Naive thymus-derived CD4-positive, alpha-beta T cell (primary cell): ENCODE data around the gene CINP. TPM values are rescaled to one million over a fixed set of nuclear protein-coding genes. Genes with fewer than 3 reads are reported as not detected.

ENCODE experiments used
- ATAC-seq: fragments of 150-1000 bp; cut with Tn5 transposase; 2 replicates; pipeline ENCODE4 v1.10.0; 2021; ENCODE audit warnings: mild to moderate bottlenecking, moderate library complexity
- CTCF ChIA-PET: fragments of 350-600 bp; sonication (Branson Sonifier 250); formaldehyde crosslinking; loops from one replicate; lab custom pipeline; 2021; ENCODE audit warnings: antibody characterized with exemption; lab: Charles Lee
- POLR2A ChIA-PET: fragments of 350-600 bp; sonication (Branson Sonifier 250); formaldehyde crosslinking; loops from one replicate; lab custom pipeline; 2021; ENCODE audit warnings: antibody characterized with exemption, inconsistent platforms; lab: Charles Lee
- DNase-seq, 9 donors: peaks; one replicate each; pipeline versions ENCODE4 v3.0.0 to v3.0.0-alpha.2; 2020 to 2022; ENCODE audit warnings: mixed read lengths in 1 of 9
- H3K27ac ChIP-seq: one replicate; pipeline ENCODE4 v1.7.0; 2013; ENCODE audit warnings: mild to moderate bottlenecking, low read depth, low read length, moderate library complexity
- H3K27me3 ChIP-seq, 2 donors: one replicate each; pipeline ENCODE4 v1.7.0; 2013; ENCODE audit warnings: low read length in 2 of 2, mild to moderate bottlenecking in 2 of 2, moderate library complexity in 2 of 2; ENCODE audit not compliant: control insufficient read depth in 2 of 2, insufficient read depth in 2 of 2
- H3K36me3 ChIP-seq, 3 experiments: 1 replicate in 2 of 3; 2 replicates in 1 of 3; pipeline ENCODE4 v1.7.0; 2013; ENCODE audit warnings: low read length in 3 of 3, mild to moderate bottlenecking in 3 of 3, moderate library complexity in 1 of 3; ENCODE audit not compliant: insufficient read depth in 3 of 3, control insufficient read depth in 2 of 3
- H3K4me1 ChIP-seq, 2 donors: one replicate each; pipeline ENCODE4 v1.7.0; 2013; ENCODE audit warnings: low read length in 2 of 2, mild to moderate bottlenecking in 2 of 2, moderate library complexity in 1 of 2; ENCODE audit not compliant: control insufficient read depth in 2 of 2, insufficient read depth in 2 of 2
- H3K4me3 ChIP-seq: 2 replicates; pipeline ENCODE4 v1.7.0; 2013; ENCODE audit warnings: mild to moderate bottlenecking, low read length
- H3K9me3 ChIP-seq, 3 experiments: 1 replicate in 2 of 3; 2 replicates in 1 of 3; pipeline ENCODE4 v1.7.0; 2013; ENCODE audit warnings: low read length in 3 of 3; ENCODE audit not compliant: control insufficient read depth in 2 of 3
- H3K27ac Mint-ChIP-seq, 9 donors: one replicate each; pipeline ENCODE4 v1.8.0; 2020 to 2022; ENCODE audit warnings: mixed read lengths in 9 of 9, mild to moderate bottlenecking in 8 of 9, moderate library complexity in 5 of 9, inconsistent platforms in 2 of 9
- H3K27me3 Mint-ChIP-seq, 5 donors: one replicate each; pipeline ENCODE4 v1.8.0; 2021 to 2022; ENCODE audit warnings: mixed read lengths in 5 of 5, mild to moderate bottlenecking in 1 of 5
- H3K36me3 Mint-ChIP-seq, 5 donors: one replicate each; pipeline ENCODE4 v1.8.0; 2020 to 2022; ENCODE audit warnings: mixed read lengths in 5 of 5, mild to moderate bottlenecking in 3 of 5, inconsistent platforms in 1 of 5
- H3K4me1 Mint-ChIP-seq, 7 donors: one replicate each; pipeline ENCODE4 v1.8.0; 2020 to 2022; ENCODE audit warnings: mixed read lengths in 7 of 7, mild to moderate bottlenecking in 3 of 7, inconsistent platforms in 1 of 7
- H3K4me3 Mint-ChIP-seq, 10 donors: one replicate each; pipeline ENCODE4 v1.8.0; 2020 to 2022; ENCODE audit warnings: mild to moderate bottlenecking in 10 of 10, mixed read lengths in 10 of 10, moderate library complexity in 6 of 10, inconsistent platforms in 2 of 10
- H3K9me3 Mint-ChIP-seq, 11 donors: one replicate each; pipeline ENCODE4 v1.8.0; 2020 to 2022; ENCODE audit warnings: mixed read lengths in 11 of 11, mild to moderate bottlenecking in 4 of 11, inconsistent platforms in 1 of 11, moderate library complexity in 1 of 11
- intact Hi-C, 2 donors: fragments of 100-400 bp; cut with micrococcal nuclease; formaldehyde crosslinking; loops; one replicate each; pipeline ENCODE4 v1.15.1; 2023
- polyA plus RNA-seq, 2 donors: library from polyadenylated mRNA; unstranded; fragments of 300-500 nt; fragmentation: Illumina TruSeq; gene quantifications; one replicate each; pipeline ENCODE4 v1.2.3, GENCODE V29; 2021
- total RNA-seq, 6 experiments: library from RNA in 5 of 6; stranded (reverse) in 5 of 6; gene quantifications; 1 replicate in 5 of 6; 2 replicates in 1 of 6; pipeline ENCODE4 v1.2.3 and lab custom pipeline; 2021 to 2026

Gene CINP
- total and polyA plus RNA-seq, 7 experiments from 2014 or later, result 16.8 to 57.2 (median 33.6) TPM

- peak; percentile 51 for ATAC-seq
- ChIA-PET POLR2A (interaction anchor here (0.5 to 1.7 kb wide), 10 partner anchors 8 to 1023 kb away, joined by 3 to 6 read pairs (median 4); partner anchors contain the start of gene ZNF839), CTCF (no interaction called here)
- peaks cover 6 to 15% of the 10 kb centered on the region in 2 donors for H3K4me1 ChIP-seq
- peak overlapping the region; percentile 82 to 99 (median 96) for H3K27ac Mint-ChIP-seq
- H3K27ac ChIP-seq, result peak overlapping the region; percentile 87
- H3K27me3 ChIP-seq, result no peaks in the 10 kb centered on the region
- H3K36me3 ChIP-seq, result peaks cover 0 to 17% (median 7%) of the 10 kb centered on the region in 3 experiments
- peaks cover 17 to 46% (median 37%) of the 10 kb centered on the region in 7 donors for H3K4me1 Mint-ChIP-seq
- DNase-seq, result peak in 3 of 9 donors; percentile 2 to 53 (median 4)
- H3K4me3 Mint-ChIP-seq, result peak overlapping the region in 6 of 10 donors; percentile 92 to 97 (median 95)
- H3K36me3 Mint-ChIP-seq, result peaks cover 9 to 18% (median 10%) of the 10 kb centered on the region in 5 donors
- H3K4me3 ChIP-seq, result peak overlapping the region; percentile 96
- H3K27me3 Mint-ChIP-seq, result no peaks in the 10 kb centered on the region
- H3K9me3 Mint-ChIP-seq, result no peaks in the 10 kb centered on the region
- intact Hi-C loops, result loop anchor here (1.0 to 5.0 kb wide), 13 partner anchors 43 to 1560 kb away; partner anchors contain the start of genes WDR20 (in 2 of the 2), ZNF839 (in 2 of the 2), EIF5 (in 1 of the 2) and HSP90AA1 (in 1 of the 2)
- H3K9me3 ChIP-seq, result no peaks in the 10 kb centered on the region
These were observed 606 bp downstream of the CINP start for GRCh38 chr14:102362084-102362483.

- peak overlapping the region in 5 of 9 donors; percentile 16 to 98 (median 82) for H3K27ac Mint-ChIP-seq
These were observed 2.3 kb downstream of the CINP start for GRCh38 chr14:102360388-102360787.

GRCh38 chr14:102359341-102359740, 3.3 kb downstream of the CINP start:
- no peak overlapping the region for H3K27ac Mint-ChIP-seq
- Histone ChIP-seq H3K9me3 (no peaks in the 10 kb centered on the region), H3K36me3 (peaks cover 3 to 45% (median 7%) of the 10 kb centered on the region in 3 experiments), H3K27me3 (no peaks in the 10 kb centered on the region), H3K4me3 (no peak overlapping the region), H3K4me1 (peaks cover 6 to 15% of the 10 kb centered on the region in 2 donors), H3K27ac (no peak overlapping the region)
- no peak overlapping the region for H3K4me3 Mint-ChIP-seq
- no peak for ATAC-seq
- intact Hi-C loops, result no loop called here
- H3K4me1 Mint-ChIP-seq, result peaks cover 17 to 46% (median 32%) of the 10 kb centered on the region in 7 donors
- H3K9me3 Mint-ChIP-seq, result no peaks in the 10 kb centered on the region
- peaks cover 9 to 31% (median 22%) of the 10 kb centered on the region in 5 donors for H3K36me3 Mint-ChIP-seq
- ChIA-PET CTCF (interaction anchor here (1.0 kb wide), 1 partner anchor 9 kb away, joined by 3 read pairs; no protein-coding TSS in a partner anchor), POLR2A (interaction anchor here (0.6 to 1.5 kb wide), 2 partner anchors 39 to 401 kb away, joined by 3 read pairs; partner anchors contain the start of gene ZNF839)
- no peak for DNase-seq
- no peaks in the 10 kb centered on the region for H3K27me3 Mint-ChIP-seq

More at GRCh38 chr14:102360388-102360787, 2.3 kb downstream of the CINP start:
- Mint-ChIP-seq H3K4me3 (peak overlapping the region in 1 of 10 donors; percentile 65), H3K27me3 (no peaks in the 10 kb centered on the region), H3K4me1 (peaks cover 17 to 46% (median 32%) of the 10 kb centered on the region in 7 donors), H3K9me3 (no peaks in the 10 kb centered on the region), H3K36me3 (peaks cover 9 to 29% (median 20%) of the 10 kb centered on the region in 5 donors)
- Histone ChIP-seq H3K27me3 (no peaks in the 10 kb centered on the region), H3K4me3 (no peak overlapping the region), H3K4me1 (peaks cover 6 to 15% of the 10 kb centered on the region in 2 donors), H3K36me3 (peaks cover 2 to 34% (median 7%) of the 10 kb centered on the region in 3 experiments), H3K9me3 (no peaks in the 10 kb centered on the region), H3K27ac (no peak overlapping the region)
- ChIA-PET POLR2A (interaction anchor here (1.5 kb wide), 1 partner anchor 40 kb away, joined by 3 read pairs; the partner anchor contains the start of gene ZNF839), CTCF (interaction anchor here (1.0 kb wide), 1 partner anchor 11 kb away, joined by 3 read pairs; no protein-coding TSS in a partner anchor)
- no peak for DNase-seq
- no peak for ATAC-seq
- intact Hi-C loops, result loop anchor here (5.0 kb wide), 3 partner anchors 157 to 1562 kb away; partner anchors contain the start of gene EIF5 (in 1 of the 2)

GRCh38 chr14:102356280-102356679, 6.4 kb downstream of the CINP start:
- Histone ChIP-seq H3K9me3 (no peaks in the 10 kb centered on the region), H3K4me3 (no peak overlapping the region), H3K36me3 (peaks cover 7 to 68% (median 9%) of the 10 kb centered on the region in 3 experiments), H3K27ac (no peak overlapping the region), H3K4me1 (no peaks in the 10 kb centered on the region), H3K27me3 (no peaks in the 10 kb centered on the region)
- Mint-ChIP-seq H3K4me1 (peaks cover 12 to 31% (median 24%) of the 10 kb centered on the region in 7 donors), H3K27ac (no peak overlapping the region), H3K36me3 (peaks cover 9 to 48% (median 26%) of the 10 kb centered on the region in 5 donors), H3K27me3 (no peaks in the 10 kb centered on the region), H3K4me3 (no peak overlapping the region), H3K9me3 (no peaks in the 10 kb centered on the region)
- intact Hi-C loops, result no loop called here
- ChIA-PET POLR2A (no interaction called here), CTCF (interaction anchor here (0.7 to 1.1 kb wide), 2 partner anchors 35 to 39 kb away, joined by 3 to 4 read pairs; no protein-coding TSS in a partner anchor)
- DNase-seq (no peak), ATAC-seq (no peak)

- Mint-ChIP-seq H3K27ac (no peak overlapping the region), H3K27me3 (no peaks in the 10 kb centered on the region), H3K36me3 (peaks cover 20 to 62% (median 32%) of the 10 kb centered on the region in 5 donors), H3K4me1 (peaks cover 0 to 16% (median 8%) of the 10 kb centered on the region in 7 donors), H3K9me3 (no peaks in the 10 kb centered on the region), H3K4me3 (no peak overlapping the region)
- DNase-seq (no peak), ATAC-seq (no peak)
- ChIA-PET POLR2A (no interaction called here), CTCF (interaction anchor here (0.7 kb wide), 1 partner anchor 163 kb away, joined by 3 read pairs; no protein-coding TSS in a partner anchor)
- H3K4me1 ChIP-seq, result no peaks in the 10 kb centered on the region
- H3K4me3 ChIP-seq, result no peak overlapping the region
- no peaks in the 10 kb centered on the region for H3K9me3 ChIP-seq
- H3K27me3 ChIP-seq, result no peaks in the 10 kb centered on the region
- H3K36me3 ChIP-seq, result peaks cover 6 to 88% (median 9%) of the 10 kb centered on the region in 3 experiments
- H3K27ac ChIP-seq, result no peak overlapping the region
- intact Hi-C loops, result no loop called here
These were observed 9.5 kb downstream of the CINP start for GRCh38 chr14:102353126-102353619.

- no peak overlapping the region for H3K4me3 Mint-ChIP-seq
- no peak overlapping the region for H3K4me3 ChIP-seq
- H3K4me1 Mint-ChIP-seq, result peaks cover 0 to 6% (median 3%) of the 10 kb centered on the region in 7 donors
- peak overlapping the region in 2 of 9 donors; percentile 59 to 68 for H3K27ac Mint-ChIP-seq
- POLR2A ChIA-PET, result interaction anchor here (0.6 kb wide), 1 partner anchor 501 kb away, joined by 4 read pairs; no protein-coding TSS in a partner anchor
- intact Hi-C loops, result no loop called here
- peaks cover 0 to 88% (median 9%) of the 10 kb centered on the region in 3 experiments for H3K36me3 ChIP-seq
- peaks cover 13 to 60% (median 27%) of the 10 kb centered on the region in 5 donors for H3K36me3 Mint-ChIP-seq
- CTCF ChIA-PET, result no interaction called here
- no peaks in the 10 kb centered on the region for H3K27me3 ChIP-seq
- no peaks in the 10 kb centered on the region for H3K27me3 Mint-ChIP-seq
- ATAC-seq (no peak), DNase-seq (no peak)
- H3K27ac ChIP-seq, result no peak overlapping the region
- no peaks in the 10 kb centered on the region for H3K9me3 ChIP-seq
- no peaks in the 10 kb centered on the region for H3K4me1 ChIP-seq
- no peaks in the 10 kb centered on the region for H3K9me3 Mint-ChIP-seq
These were observed 10.5 kb downstream of the CINP start for GRCh38 chr14:102352213-102352612.
